Mucosa of descending colon (tissue), 3 donors: ENCODE data around the gene DDX17. TPM values are rescaled to one million over a fixed set of nuclear protein-coding genes. Genes with fewer than 3 reads are reported as not detected.

ENCODE experiments used
- ATAC-seq: fragments of 200-7000 bp; cut with Tn5 transposase; one replicate; pipeline ENCODE4 v1.9.1; 2020; ENCODE audit warnings: mild to moderate bottlenecking, moderate library complexity
- DNase-seq, 3 donors: peaks; one replicate each; pipeline ENCODE4 v3.0.0-alpha.2; 2020
- H3K36me3 ChIP-seq: fragments of 200-600 bp; one replicate; pipeline ENCODE4 v1.8.0; 2021; ENCODE audit warnings: low read depth, mild to moderate bottlenecking
- H3K4me1 ChIP-seq: fragments of 200-600 bp; one replicate; pipeline ENCODE4 v1.8.0; 2021; ENCODE audit warnings: low read depth, mild to moderate bottlenecking
- H3K4me3 ChIP-seq: fragments of 200-600 bp; one replicate; pipeline ENCODE4 v1.8.0; 2021; ENCODE audit warnings: mild to moderate bottlenecking
- H3K9me3 ChIP-seq: fragments of 200-600 bp; one replicate; pipeline ENCODE4 v1.8.0; 2021; ENCODE audit warnings: mild to moderate bottlenecking
- intact Hi-C, 2 donors: fragments of 100-400 bp; cut with DNase I in 1 of 2; cut with micrococcal nuclease in 1 of 2; formaldehyde crosslinking; loops; one replicate each; pipeline versions ENCODE4 v1.11.0 to v1.11.1; 2022; cut with DNase I, micrococcal nuclease
- total RNA-seq, 3 donors: library from RNA; stranded (reverse); fragmentation: NEBNext Ultra II Directional in 2 of 3; extraction: Animal tissue kit (Norgen Biotek cat#: 25700) in 2 of 3; gene quantifications; one replicate each; pipeline versions ENCODE4 v1.2.1 to v1.2.4, GENCODE V29; 2021 to 2023
- TF ChIP-seq, protein P1 (sequence below): fragments of 200-600 bp; IDR thresholded peaks from one replicate; pipeline ENCODE4 v1.8.0; 2022; ENCODE audit warnings: antibody characterized with exemption, mild to moderate bottlenecking
- donor health status: DM: no; HTN: no; CAD: no; lungs with moderate emphysema.
- donor health status: DM: no; HTN: no; CAD: no.
- donor health status: DM: no; HTN: yes; CAD: no.

Gene DDX17
- total RNA-seq, 3 donors from 2014 or later = 279 to 464 (median 363) TPM

DNA sequence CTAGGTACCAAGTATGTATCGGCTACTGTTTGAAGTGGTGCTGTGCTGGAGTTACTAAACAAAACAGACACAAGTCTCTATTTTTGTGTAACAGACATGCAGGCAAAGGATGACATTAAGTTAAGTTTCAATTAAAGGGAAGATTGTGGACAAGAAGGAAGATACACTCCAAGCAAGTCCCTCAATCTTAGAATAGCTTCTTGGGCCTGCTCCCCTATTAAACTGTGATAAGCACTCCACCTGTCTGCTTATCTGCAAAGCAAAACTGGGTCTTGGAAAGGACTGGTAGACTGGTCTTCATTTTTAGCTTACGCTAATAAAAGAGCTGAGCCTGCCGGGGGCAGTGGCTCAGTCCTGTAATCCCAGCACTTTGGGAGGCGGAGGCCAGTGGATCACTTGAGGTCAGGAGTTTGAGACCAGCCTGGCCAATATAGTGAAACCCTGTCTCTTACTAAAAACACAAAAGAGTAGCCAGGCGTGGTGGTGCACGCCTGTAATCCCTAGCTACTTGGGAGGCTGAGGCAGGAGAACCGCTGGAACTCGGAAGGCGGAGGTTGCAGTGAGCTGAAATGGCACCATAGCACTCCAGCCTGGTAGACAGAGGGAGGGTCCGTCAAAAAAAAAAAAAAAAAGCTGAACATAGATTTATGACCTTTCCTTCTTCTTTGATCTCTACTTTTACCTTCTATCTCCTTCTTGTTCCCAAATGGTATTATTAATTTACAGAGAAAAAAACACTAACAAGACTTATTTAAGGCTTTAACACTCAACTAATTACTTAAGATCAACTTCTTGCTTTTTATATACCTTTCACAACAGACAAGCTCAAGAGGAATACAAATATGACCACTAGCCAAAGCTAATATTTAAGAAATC, 4.1 kb downstream of the DDX17 start:
- H3K36me3 ChIP-seq = peaks cover 22% of the 10 kb centered on the region
- ATAC-seq (no peak), DNase-seq (no peak)
- intact Hi-C loops = no loop called here
- no peak overlapping the region for H3K4me3 ChIP-seq
- H3K9me3 ChIP-seq = no peaks in the 10 kb centered on the region
- H3K4me1 ChIP-seq = peaks cover 28% of the 10 kb centered on the region
- TF ChIP-seq, protein P1, sequence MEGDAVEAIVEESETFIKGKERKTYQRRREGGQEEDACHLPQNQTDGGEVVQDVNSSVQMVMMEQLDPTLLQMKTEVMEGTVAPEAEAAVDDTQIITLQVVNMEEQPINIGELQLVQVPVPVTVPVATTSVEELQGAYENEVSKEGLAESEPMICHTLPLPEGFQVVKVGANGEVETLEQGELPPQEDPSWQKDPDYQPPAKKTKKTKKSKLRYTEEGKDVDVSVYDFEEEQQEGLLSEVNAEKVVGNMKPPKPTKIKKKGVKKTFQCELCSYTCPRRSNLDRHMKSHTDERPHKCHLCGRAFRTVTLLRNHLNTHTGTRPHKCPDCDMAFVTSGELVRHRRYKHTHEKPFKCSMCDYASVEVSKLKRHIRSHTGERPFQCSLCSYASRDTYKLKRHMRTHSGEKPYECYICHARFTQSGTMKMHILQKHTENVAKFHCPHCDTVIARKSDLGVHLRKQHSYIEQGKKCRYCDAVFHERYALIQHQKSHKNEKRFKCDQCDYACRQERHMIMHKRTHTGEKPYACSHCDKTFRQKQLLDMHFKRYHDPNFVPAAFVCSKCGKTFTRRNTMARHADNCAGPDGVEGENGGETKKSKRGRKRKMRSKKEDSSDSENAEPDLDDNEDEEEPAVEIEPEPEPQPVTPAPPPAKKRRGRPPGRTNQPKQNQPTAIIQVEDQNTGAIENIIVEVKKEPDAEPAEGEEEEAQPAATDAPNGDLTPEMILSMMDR = no peak

- TF ChIP-seq, protein P1 = no peak
- H3K4me1 ChIP-seq = peaks cover 13% of the 10 kb centered on the region
- intact Hi-C loops = no loop called here
- no peak for DNase-seq
- H3K36me3 ChIP-seq = peaks cover 46% of the 10 kb centered on the region
- H3K9me3 ChIP-seq = no peaks in the 10 kb centered on the region
- H3K4me3 ChIP-seq = no peak overlapping the region
- ATAC-seq = no peak
These were observed 8.2 kb downstream of the DDX17 start for GRCh38 chr22:38497869-38498268.

- DNase-seq (no peak), ATAC-seq (no peak)
- H3K36me3 ChIP-seq = peaks cover 46% of the 10 kb centered on the region
- no peaks in the 10 kb centered on the region for H3K9me3 ChIP-seq
- intact Hi-C loops = no loop called here
- H3K4me3 ChIP-seq = no peak overlapping the region
- TF ChIP-seq, protein P1 = no peak
- H3K4me1 ChIP-seq = peaks cover 5% of the 10 kb centered on the region
These were observed 11.2 kb downstream of the DDX17 start for GRCh38 chr22:38494939-38495338.

DNA sequence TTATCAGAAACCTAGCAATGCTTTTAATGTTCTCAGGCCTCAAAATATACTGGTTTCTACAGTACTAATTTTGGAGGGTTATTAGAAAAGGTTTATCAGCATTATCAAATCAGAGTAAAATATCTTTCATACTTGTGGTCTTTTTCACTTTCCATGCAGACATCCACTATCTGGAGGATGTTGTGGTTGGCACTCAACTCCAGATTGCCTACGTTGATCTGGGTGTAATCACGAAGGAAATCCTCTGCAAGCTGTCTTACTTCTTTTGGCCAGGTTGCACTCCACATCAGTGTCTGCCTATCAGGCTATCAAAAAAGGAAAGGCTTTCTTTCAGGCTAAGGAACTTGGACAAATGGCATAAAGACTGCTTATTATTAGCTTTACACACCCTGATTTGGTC, 11.6 kb downstream of the DDX17 start:
- no peak overlapping the region for H3K4me3 ChIP-seq
- intact Hi-C loops = no loop called here
- ATAC-seq = no peak
- DNase-seq = no peak
- H3K9me3 ChIP-seq = no peaks in the 10 kb centered on the region
- H3K36me3 ChIP-seq = peaks cover 43% of the 10 kb centered on the region
- TF ChIP-seq, protein P1 = no peak
- peaks cover 5% of the 10 kb centered on the region for H3K4me1 ChIP-seq

GRCh38 chr22:38491707-38492348, 14.3 kb downstream of the DDX17 start:
- TF ChIP-seq, protein P1 = no peak

More at GRCh38 chr22:38491707-38492348, 14.3 kb downstream of the DDX17 start:
- Histone ChIP-seq H3K9me3 (no peaks in the 10 kb centered on the region), H3K36me3 (peaks cover 41% of the 10 kb centered on the region), H3K4me3 (no peak overlapping the region), H3K4me1 (peaks cover 5% of the 10 kb centered on the region)
- ATAC-seq (no peak), DNase-seq (no peak)
- intact Hi-C loops = no loop called here
